Mesenchymal stem cell (in vitro differentiated cells and primary cell): ENCODE results near the gene HMGXB3.

Experiments
- DNase-seq: peaks from one replicate; pipeline ENCODE4 v3.0.0-alpha.2; 2013
- H2AFZ ChIP-seq: one replicate; pipeline ENCODE4 v1.6.1; 2013; ENCODE audit warnings: low read depth, mild to moderate bottlenecking, control low read depth, inconsistent platforms, low read length, moderate library complexity
- H2AK5ac ChIP-seq: 2 replicates; pipeline ENCODE4 v1.6.1; 2013; ENCODE audit warnings: low read length, moderate library complexity, mild to moderate bottlenecking, inconsistent platforms; ENCODE audit not compliant: severe bottlenecking
- H2BK120ac ChIP-seq: one replicate; pipeline ENCODE4 v1.6.1; 2013; ENCODE audit warnings: low read depth, mild to moderate bottlenecking, inconsistent platforms, low read length, moderate library complexity
- H2BK12ac ChIP-seq, 2 experiments: one replicate each; pipeline ENCODE4 v1.6.1; 2013; ENCODE audit warnings: inconsistent platforms in 2 of 2, low read length in 2 of 2, mild to moderate bottlenecking in 2 of 2, moderate library complexity in 2 of 2, control low read depth in 1 of 2
- H2BK15ac ChIP-seq: one replicate; pipeline ENCODE4 v1.6.1; 2013; ENCODE audit warnings: mild to moderate bottlenecking, low read depth, inconsistent platforms; ENCODE audit not compliant: poor library complexity, severe bottlenecking
- H2BK5ac ChIP-seq: 2 replicates; pipeline ENCODE4 v1.6.1; 2013; ENCODE audit warnings: low read depth, mild to moderate bottlenecking, low read length, control low read depth, inconsistent platforms; ENCODE audit not compliant: poor library complexity, severe bottlenecking
- H3K14ac ChIP-seq, 2 experiments: one replicate each; pipeline ENCODE4 v1.6.1; 2013; ENCODE audit warnings: inconsistent platforms in 2 of 2, low read length in 2 of 2, control low read depth in 1 of 2, mild to moderate bottlenecking in 1 of 2, moderate library complexity in 1 of 2
- H3K18ac ChIP-seq, 2 experiments: one replicate each; pipeline ENCODE4 v1.6.1; 2013; ENCODE audit warnings: inconsistent platforms in 2 of 2, low read length in 2 of 2, control low read depth in 1 of 2, low read depth in 1 of 2, mild to moderate bottlenecking in 1 of 2
- H3K23ac ChIP-seq, 2 experiments: one replicate each; pipeline ENCODE4 v1.6.1; 2013; ENCODE audit warnings: inconsistent platforms in 2 of 2, low read length in 2 of 2, mild to moderate bottlenecking in 2 of 2, moderate library complexity in 2 of 2, control low read depth in 1 of 2
- H3K27ac ChIP-seq: 2 replicates; pipeline ENCODE4 v1.5.1; 2013; ENCODE audit warnings: mild to moderate bottlenecking, moderate library complexity, low read length, control low read depth, inconsistent platforms; ENCODE audit not compliant: poor library complexity, severe bottlenecking
- H3K27me3 ChIP-seq, 2 experiments: 2 replicates each; pipeline versions ENCODE4 v1.6.1 to v1.7.0; 2013; ENCODE audit warnings: low read length in 2 of 2, mild to moderate bottlenecking in 2 of 2, moderate library complexity in 2 of 2, control low read depth in 1 of 2, inconsistent platforms in 1 of 2; ENCODE audit not compliant: control insufficient read depth in 1 of 2, insufficient read depth in 1 of 2
- H3K36me3 ChIP-seq, 2 experiments: 2 replicates each; pipeline versions ENCODE4 v1.6.1 to v1.7.0; 2013; ENCODE audit warnings: low read length in 2 of 2, control low read depth in 1 of 2, inconsistent platforms in 1 of 2, low read depth in 1 of 2, mild to moderate bottlenecking in 1 of 2; ENCODE audit not compliant: insufficient read depth in 2 of 2, control insufficient read depth in 1 of 2
- H3K4ac ChIP-seq, 2 experiments: one replicate each; pipeline ENCODE4 v1.6.1; 2013; ENCODE audit warnings: inconsistent platforms in 2 of 2, low read length in 2 of 2, mild to moderate bottlenecking in 2 of 2, moderate library complexity in 2 of 2, control low read depth in 1 of 2, low read depth in 1 of 2
- H3K4me1 ChIP-seq: 2 replicates; pipeline ENCODE4 v1.6.1; 2013; ENCODE audit warnings: low read depth, low read length, control low read depth; ENCODE audit not compliant: control insufficient read depth, insufficient read depth
- H3K4me2 ChIP-seq: 2 replicates; pipeline ENCODE4 v1.6.1; 2013; ENCODE audit warnings: low read length, mild to moderate bottlenecking, inconsistent platforms; ENCODE audit not compliant: poor library complexity, severe bottlenecking
- H3K4me3 ChIP-seq, 2 experiments: 2 replicates each; pipeline versions ENCODE4 v1.5.1 to v1.7.0; 2013; ENCODE audit warnings: low read length in 2 of 2, mild to moderate bottlenecking in 2 of 2, control low read depth in 1 of 2, low read depth in 1 of 2; ENCODE audit not compliant: insufficient read depth in 1 of 2
- H3K79me1 ChIP-seq: replicated peaks from 2 replicates; pipeline ENCODE4 v1.6.1; 2013; ENCODE audit warnings: mild to moderate bottlenecking, control low read depth, low read length, inconsistent platforms; ENCODE audit not compliant: poor library complexity, severe bottlenecking
- H3K9ac ChIP-seq: 2 replicates; pipeline ENCODE4 v1.7.0; 2013; ENCODE audit warnings: mild to moderate bottlenecking, low read length, moderate library complexity
- H3K9me3 ChIP-seq: 2 replicates; pipeline ENCODE4 v1.7.0; 2013; ENCODE audit warnings: mild to moderate bottlenecking, low read length; ENCODE audit not compliant: control insufficient read depth
- H4K8ac ChIP-seq: one replicate; pipeline ENCODE4 v1.6.1; 2013; ENCODE audit warnings: inconsistent platforms, mild to moderate bottlenecking, low read length, moderate library complexity
- H4K91ac ChIP-seq: one replicate; pipeline ENCODE4 v1.6.1; 2013; ENCODE audit warnings: mild to moderate bottlenecking, low read length, inconsistent platforms
- WGBS: methylation state at CpG from one replicate; pipeline ENCODE4 v1.1.7; 2013; ENCODE audit warnings: mixed read lengths; 5-methylcytosine and 5-hydroxymethylcytosine counted together

The HMGXB3 gene

GRCh38 chr5:150009671-150010387 is 9.3 kb downstream of the HMGXB3 start:
- Histone ChIP-seq H2AFZ (no peak overlapping the region), H3K9ac (peak overlapping the region; percentile 17), H3K18ac (no peak overlapping the region), H2BK15ac (no peak overlapping the region), H4K91ac (no peak overlapping the region), H3K36me3 (peaks cover 22 to 94% of the 10 kb centered on the region in 2 experiments), H3K9me3 (peaks cover 6% of the 10 kb centered on the region), H3K27me3 (no peaks in the 10 kb centered on the region), H3K4me1 (peaks cover 2% of the 10 kb centered on the region), H2BK12ac (no peak overlapping the region), H2BK120ac (no peak overlapping the region), H4K8ac (no peak overlapping the region), H3K27ac (no peak overlapping the region), H3K4me2 (no peak overlapping the region), H2AK5ac (no peak overlapping the region), H2BK5ac (no peak overlapping the region), H3K14ac (no peak overlapping the region), H3K79me1 (peaks cover 32% of the 10 kb centered on the region), H3K23ac (no peak overlapping the region), H3K4ac (no peak overlapping the region), H3K4me3 (no peak overlapping the region)
- peak; percentile 10 for DNase-seq
- WGBS, result 99% methylated on average over 6 of the region's 6 CpGs

GRCh38 chr5:150013931-150014330 is 13.4 kb downstream of the HMGXB3 start:
- H2BK15ac ChIP-seq, result no peak overlapping the region
- no peak overlapping the region for H2AK5ac ChIP-seq
- 98% methylated on average over 4 of the region's 4 CpGs for WGBS
- no peak for DNase-seq
- H3K36me3 ChIP-seq, result peaks cover 33 to 85% of the 10 kb centered on the region in 2 experiments
- no peak overlapping the region for H3K14ac ChIP-seq
- H3K4me3 ChIP-seq, result no peak overlapping the region
- H3K4me1 ChIP-seq, result peaks cover 3% of the 10 kb centered on the region
- H3K4ac ChIP-seq, result no peak overlapping the region
- no peak overlapping the region for H3K9ac ChIP-seq
- H2BK5ac ChIP-seq, result no peak overlapping the region
- H3K9me3 ChIP-seq, result peaks cover 18% of the 10 kb centered on the region
- no peak overlapping the region for H2AFZ ChIP-seq
- no peak overlapping the region for H3K4me2 ChIP-seq
- H2BK120ac ChIP-seq, result no peak overlapping the region
- H3K23ac ChIP-seq, result no peak overlapping the region
- no peak overlapping the region for H4K91ac ChIP-seq
- peaks cover 28% of the 10 kb centered on the region for H3K79me1 ChIP-seq
- no peak overlapping the region for H4K8ac ChIP-seq
- H3K18ac ChIP-seq, result no peak overlapping the region
- no peak overlapping the region for H2BK12ac ChIP-seq
- no peak overlapping the region for H3K27ac ChIP-seq
- H3K27me3 ChIP-seq, result no peaks in the 10 kb centered on the region

GRCh38 chr5:150014456-150014855 is 13.9 kb downstream of the HMGXB3 start:
- DNase-seq, result no peak
- Histone ChIP-seq H3K4ac (no peak overlapping the region), H3K9ac (no peak overlapping the region), H2BK120ac (no peak overlapping the region), H3K14ac (no peak overlapping the region), H3K4me3 (no peak overlapping the region), H3K79me1 (peaks cover 28% of the 10 kb centered on the region), H3K27ac (no peak overlapping the region), H2AK5ac (no peak overlapping the region), H2BK15ac (no peak overlapping the region), H2BK5ac (no peak overlapping the region), H3K18ac (no peak overlapping the region), H2AFZ (no peak overlapping the region), H3K9me3 (peaks cover 18% of the 10 kb centered on the region), H3K4me1 (peaks cover 3% of the 10 kb centered on the region), H4K91ac (no peak overlapping the region), H4K8ac (no peak overlapping the region), H3K4me2 (no peak overlapping the region), H2BK12ac (no peak overlapping the region), H3K27me3 (no peaks in the 10 kb centered on the region), H3K23ac (no peak overlapping the region), H3K36me3 (peaks cover 33 to 85% of the 10 kb centered on the region in 2 experiments)
- WGBS, result 100% methylated on average over 3 of the region's 3 CpGs

GRCh38 chr5:150015415-150015814 is 14.9 kb downstream of the HMGXB3 start:
- no peak overlapping the region for H2BK5ac ChIP-seq
- no peak overlapping the region for H2AFZ ChIP-seq
- 100% methylated on average over 2 of the region's 3 CpGs for WGBS
- no peak overlapping the region for H3K27ac ChIP-seq
- peak overlapping the region in 1 of 2 experiments; percentile 17 for H3K4me3 ChIP-seq
- no peaks in the 10 kb centered on the region for H3K27me3 ChIP-seq
- no peak overlapping the region for H3K9ac ChIP-seq
- H3K4me1 ChIP-seq, result peaks cover 1% of the 10 kb centered on the region
- H3K14ac ChIP-seq, result no peak overlapping the region
- no peak overlapping the region for H2BK12ac ChIP-seq
- peaks cover 18% of the 10 kb centered on the region for H3K9me3 ChIP-seq
- no peak overlapping the region for H2AK5ac ChIP-seq
- H4K8ac ChIP-seq, result no peak overlapping the region
- H3K36me3 ChIP-seq, result peaks cover 28 to 85% of the 10 kb centered on the region in 2 experiments
- H3K4ac ChIP-seq, result no peak overlapping the region
- H4K91ac ChIP-seq, result no peak overlapping the region
- H3K4me2 ChIP-seq, result no peak overlapping the region
- H3K79me1 ChIP-seq, result peaks cover 23% of the 10 kb centered on the region
- H2BK120ac ChIP-seq, result no peak overlapping the region
- H2BK15ac ChIP-seq, result no peak overlapping the region
- no peak for DNase-seq
- H3K23ac ChIP-seq, result no peak overlapping the region
- H3K18ac ChIP-seq, result no peak overlapping the region
